ENCODE results near the gene SEMA3F.

SEMA3F gene

GRCh38 chr3:50122071-50122470, 33.1 kb upstream of the SEMA3F start:
- Histone ChIP-seq H3K27ac (no peak overlapping the region), H3K9ac (ENCODE audit: insufficient read length) (no peak overlapping the region), H3K9me3 (ENCODE audit: low read depth, low read length) (no peaks in the 10 kb centered on the region), H3K4me3 (no peak overlapping the region), H3K36me3 (ENCODE audit: insufficient read depth, low read length) (peaks cover 14% of the 10 kb centered on the region; the same call in 1 of the 2 replicates)
- TF ChIP-seq FOXP2 (optimal IDR thresholded peaks at IDR 0.05; ENCODE audit: control extremely low read depth, extremely low read length, insufficient read depth) = no peak
- no peak for TF ChIP-seq POLR2AphosphoS5 (IDR thresholded peaks at IDR 0.05; ENCODE audit: borderline replicate concordance, low read depth, low read length)
- no peak for TF ChIP-seq EZH2 (IDR thresholded peaks at IDR 0.05)
- no peak for DNase-seq (ENCODE audit: low read depth, low spot score)

DNA sequence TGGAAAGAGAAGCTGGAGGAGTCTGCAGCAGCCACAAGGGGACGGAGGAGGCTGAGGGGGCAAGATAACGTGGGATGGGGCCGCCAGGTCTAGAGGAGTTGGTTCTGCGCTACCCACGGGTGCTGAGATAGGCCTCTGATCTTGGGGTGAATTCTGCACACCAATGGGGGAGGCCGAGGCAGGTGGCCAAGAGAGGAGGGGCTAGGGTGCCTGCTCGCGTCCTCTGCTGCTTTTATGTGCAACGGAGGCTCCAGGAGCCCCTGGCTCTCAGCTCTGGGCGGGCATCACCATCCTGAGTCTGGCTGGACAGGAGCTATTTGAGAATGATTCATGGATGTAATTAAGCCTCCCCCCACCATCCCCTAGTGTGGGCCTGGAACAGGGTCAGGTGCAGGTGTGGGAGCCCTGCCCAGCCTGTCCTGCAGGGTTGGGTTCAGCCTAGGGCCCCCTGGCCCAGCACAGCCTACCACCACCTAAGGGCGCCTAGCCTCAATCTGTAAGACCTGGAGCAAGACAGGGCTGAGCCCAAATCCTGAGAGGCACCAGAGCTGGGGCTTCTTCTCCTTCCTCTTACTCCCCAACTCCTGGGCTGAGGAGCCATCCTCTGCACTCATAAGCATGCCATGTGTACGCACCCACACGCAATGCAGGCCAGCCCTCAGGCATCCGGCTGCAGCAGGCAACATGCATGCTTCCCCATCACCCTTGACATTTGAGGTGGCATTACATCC, 32.3 kb upstream of the SEMA3F start:
- H3K27ac ChIP-seq = no peak overlapping the region
- no peak overlapping the region for H3K9ac ChIP-seq (ENCODE audit: insufficient read length)
- H3K36me3 ChIP-seq (ENCODE audit: insufficient read depth, low read length) = peaks cover 9% of the 10 kb centered on the region; the same call in 1 of the 2 replicates
- no peak for TF ChIP-seq FOXP2 (optimal IDR thresholded peaks at IDR 0.05; ENCODE audit: control extremely low read depth, extremely low read length, insufficient read depth)
- TF ChIP-seq EZH2 (IDR thresholded peaks at IDR 0.05) = no peak
- TF ChIP-seq POLR2AphosphoS5 (IDR thresholded peaks at IDR 0.05; ENCODE audit: borderline replicate concordance, low read depth, low read length) = no peak
- no peak for DNase-seq (ENCODE audit: low read depth, low spot score)
- no peak overlapping the region for H3K4me3 ChIP-seq
- no peaks in the 10 kb centered on the region for H3K9me3 ChIP-seq (ENCODE audit: low read depth, low read length)

- H3K9me3 ChIP-seq (ENCODE audit: low read depth, low read length) = no peaks in the 10 kb centered on the region
- DNase-seq (ENCODE audit: low read depth, low spot score) = no peak
- no peak overlapping the region for H3K4me3 ChIP-seq
- no peak overlapping the region for H3K9ac ChIP-seq (ENCODE audit: insufficient read length)
- H3K27ac ChIP-seq = no peak overlapping the region
- H3K36me3 ChIP-seq (ENCODE audit: insufficient read depth, low read length) = peaks cover 2% of the 10 kb centered on the region; the same call in 1 of the 2 replicates
- peak; percentile 15; the same call in 1 of the 2 replicates for TF ChIP-seq POLR2AphosphoS5 (IDR thresholded peaks at IDR 0.05; ENCODE audit: borderline replicate concordance, low read depth, low read length)
- TF ChIP-seq FOXP2 (optimal IDR thresholded peaks at IDR 0.05; ENCODE audit: control extremely low read depth, extremely low read length, insufficient read depth) = no peak
Measured at GRCh38 chr3:50123394-50124051, 31.6 kb upstream of the SEMA3F start.

DNA sequence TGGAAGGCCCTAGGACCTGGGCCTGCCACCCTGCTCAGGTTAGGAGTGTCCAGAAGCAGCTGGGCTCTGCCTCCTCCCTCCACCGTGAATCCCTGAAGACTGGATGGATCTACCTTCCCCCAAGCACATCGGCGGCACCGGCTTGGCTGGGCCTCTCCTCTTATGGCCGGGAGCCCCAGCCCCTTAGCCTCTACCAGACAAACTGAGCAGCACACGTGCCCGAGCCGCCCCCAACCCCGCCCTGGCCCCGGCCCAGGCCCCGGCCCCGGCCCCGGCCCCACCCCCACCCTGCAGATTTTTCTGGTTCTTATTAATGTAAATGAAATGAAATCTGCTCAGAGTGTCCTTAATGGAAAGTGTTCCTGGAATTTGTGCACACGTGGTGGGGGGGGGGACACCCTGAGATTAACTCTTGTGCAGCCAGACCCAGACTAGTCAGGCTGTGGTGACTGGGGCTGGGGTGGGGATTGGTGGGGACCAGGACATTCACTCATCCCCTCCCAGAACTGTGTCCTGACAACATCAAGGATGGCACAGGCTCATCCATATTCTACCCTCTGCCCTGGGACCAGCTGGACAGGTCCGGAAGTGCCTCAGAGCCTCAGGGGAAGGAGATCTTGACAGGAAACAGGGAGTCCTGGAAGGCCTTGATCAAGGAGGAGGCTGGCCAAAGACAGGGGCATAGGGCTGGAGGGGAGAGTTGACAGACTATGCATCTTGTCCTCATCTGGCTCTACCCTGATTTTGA, 30.9 kb upstream of the SEMA3F start:
- Histone ChIP-seq H3K9me3 (ENCODE audit: low read depth, low read length) (no peaks in the 10 kb centered on the region), H3K36me3 (ENCODE audit: insufficient read depth, low read length) (no peaks in the 10 kb centered on the region; the same call in 1 of the 2 replicates), H3K9ac (ENCODE audit: insufficient read length) (no peak overlapping the region), H3K27ac (no peak overlapping the region), H3K4me3 (no peak overlapping the region)
- TF ChIP-seq EZH2 (IDR thresholded peaks at IDR 0.05) (no peak), POLR2AphosphoS5 (IDR thresholded peaks at IDR 0.05; ENCODE audit: borderline replicate concordance, low read depth, low read length) (no peak), FOXP2 (optimal IDR thresholded peaks at IDR 0.05; ENCODE audit: control extremely low read depth, extremely low read length, insufficient read depth) (no peak)
- no peak for DNase-seq (ENCODE audit: low read depth, low spot score)

GRCh38 chr3:50124800-50125178, 30.3 kb upstream of the SEMA3F start:
- Histone ChIP-seq H3K9ac (ENCODE audit: insufficient read length) (no peak overlapping the region), H3K9me3 (ENCODE audit: low read depth, low read length) (no peaks in the 10 kb centered on the region), H3K4me3 (no peak overlapping the region), H3K36me3 (ENCODE audit: insufficient read depth, low read length) (no peaks in the 10 kb centered on the region; the same call in 1 of the 2 replicates), H3K27ac (no peak overlapping the region)
- TF ChIP-seq EZH2 (IDR thresholded peaks at IDR 0.05) (no peak), POLR2AphosphoS5 (IDR thresholded peaks at IDR 0.05; ENCODE audit: borderline replicate concordance, low read depth, low read length) (no peak), FOXP2 (optimal IDR thresholded peaks at IDR 0.05; ENCODE audit: control extremely low read depth, extremely low read length, insufficient read depth) (no peak)
- DNase-seq (ENCODE audit: low read depth, low spot score) = no peak

GRCh38 chr3:50125541-50126286, 29.4 kb upstream of the SEMA3F start:
- TF ChIP-seq FOXP2 (optimal IDR thresholded peaks at IDR 0.05; ENCODE audit: control extremely low read depth, extremely low read length, insufficient read depth) = no peak
- no peak for TF ChIP-seq EZH2 (IDR thresholded peaks at IDR 0.05)
- no peak for TF ChIP-seq POLR2AphosphoS5 (IDR thresholded peaks at IDR 0.05; ENCODE audit: borderline replicate concordance, low read depth, low read length)
- no peak for DNase-seq (ENCODE audit: low read depth, low spot score)
- Histone ChIP-seq H3K9ac (ENCODE audit: insufficient read length) (no peak overlapping the region), H3K27ac (no peak overlapping the region), H3K9me3 (ENCODE audit: low read depth, low read length) (no peaks in the 10 kb centered on the region), H3K4me3 (no peak overlapping the region), H3K36me3 (ENCODE audit: insufficient read depth, low read length) (no peaks in the 10 kb centered on the region)

- H3K27ac ChIP-seq = no peak overlapping the region
Measured at GRCh38 chr3:50126287-50127211, 28.6 kb upstream of the SEMA3F start.

More at GRCh38 chr3:50126287-50127211, 28.6 kb upstream of the SEMA3F start:
- Histone ChIP-seq H3K9ac (ENCODE audit: insufficient read length) (no peak overlapping the region), H3K36me3 (ENCODE audit: insufficient read depth, low read length) (no peaks in the 10 kb centered on the region), H3K9me3 (ENCODE audit: low read depth, low read length) (no peaks in the 10 kb centered on the region), H3K4me3 (no peak overlapping the region)
- no peak for TF ChIP-seq FOXP2 (optimal IDR thresholded peaks at IDR 0.05; ENCODE audit: control extremely low read depth, extremely low read length, insufficient read depth)
- no peak for TF ChIP-seq EZH2 (IDR thresholded peaks at IDR 0.05)
- no peak for TF ChIP-seq POLR2AphosphoS5 (IDR thresholded peaks at IDR 0.05; ENCODE audit: borderline replicate concordance, low read depth, low read length)
- no peak for DNase-seq (ENCODE audit: low read depth, low spot score)

All from SK-N-MC (cell line).